Germinal center (tissue), 1 donor: ENCODE results near the gene GGT5.
"Not testable (repeated sequence)": the region's sequence is repeated elsewhere in the genome, so short reads cannot be mapped to it uniquely, and the experiment has no call there.

ENCODE experiments used
- DNase-seq: peaks from one replicate; pipeline ENCODE4 v3.0.0; 2012; ENCODE audit warnings: mixed read lengths, low spot score

The GGT5 gene

GRCh38 chr22:24232725-24233124 is 12.2 kb downstream of the GGT5 start:
- no peak for DNase-seq

- DNase-seq, result no peak
Measured at GRCh38 chr22:24232124-24232523, 12.8 kb downstream of the GGT5 start.

GRCh38 chr22:24231706-24232105 is 13.2 kb downstream of the GGT5 start:
- DNase-seq, result no peak

GRCh38 chr22:24230911-24231656 is 13.8 kb downstream of the GGT5 start:
- peak; percentile 62 for DNase-seq

GRCh38 chr22:24225951-24226350 is 18.9 kb downstream of the GGT5 start:
- no peak for DNase-seq

GRCh38 chr22:24225044-24225601 is 19.8 kb downstream of the GGT5 start:
- DNase-seq, result no peak

GRCh38 chr22:24224468-24224867 is 20.4 kb downstream of the GGT5 start:
- DNase-seq, result no peak

GRCh38 chr22:24219750-24220149 is 25.1 kb downstream of the GGT5 start:
- DNase-seq, result no peak

GRCh38 chr22:24217384-24217783 is 27.5 kb downstream of the GGT5 start:
- DNase-seq, result no peak

- no peak for DNase-seq
Measured at GRCh38 chr22:24216541-24217209, 28.2 kb downstream of the GGT5 start.

GRCh38 chr22:24214467-24215285 is 30.2 kb downstream of the GGT5 start:
- DNase-seq, result no peak

GRCh38 chr22:24213111-24213510 is 31.8 kb downstream of the GGT5 start:
- not testable (repeated sequence) for DNase-seq

- not testable (repeated sequence) for DNase-seq
Measured at GRCh38 chr22:24211716-24212115, 33.2 kb downstream of the GGT5 start.

- not testable (repeated sequence) for DNase-seq
Measured at GRCh38 chr22:24210409-24210808, 34.5 kb downstream of the GGT5 start.

GRCh38 chr22:24209687-24210086 is 35.2 kb downstream of the GGT5 start:
- no peak for DNase-seq

GRCh38 chr22:24209016-24209415 is 35.9 kb downstream of the GGT5 start:
- DNase-seq, result no peak

- no peak for DNase-seq
Measured at GRCh38 chr22:24208012-24208749, 36.7 kb downstream of the GGT5 start.

- DNase-seq, result no peak
Measured at GRCh38 chr22:24207264-24208011, 37.4 kb downstream of the GGT5 start.

- DNase-seq, result not testable (repeated sequence)
Measured at GRCh38 chr22:24206460-24207263, 38.2 kb downstream of the GGT5 start.
